GM23248 (cell line): Measurements from ENCODE around the gene CD68. TPM values are rescaled to one million over a fixed set of nuclear protein-coding genes. Genes with fewer than 3 reads are reported as not detected.
A peak's percentile ranks its signal among the peaks of the same experiment; 100 is the strongest.

Experiments
- DNase-seq: peaks from one replicate; pipeline ENCODE4 v3.0.0-alpha.2; 2015
- H2AFZ ChIP-seq: fragments of 200-600 bp; sonication (generic); 2 replicates; pipeline ENCODE4 v1.6.1; 2016; ENCODE audit warnings: antibody characterized with exemption
- H3F3A ChIP-seq: fragments of 200-600 bp; sonication (generic); 2 replicates; pipeline ENCODE4 v1.6.1; 2016; ENCODE audit warnings: mild to moderate bottlenecking, antibody characterized with exemption, mixed run types; ENCODE audit not compliant: insufficient read depth
- H3K27ac ChIP-seq: fragments of 200-600 bp; sonication (generic); 2 replicates; pipeline ENCODE4 v1.5.1; 2016; ENCODE audit warnings: mild to moderate bottlenecking
- H3K27me3 ChIP-seq: fragments of 200-600 bp; sonication (generic); replicated peaks from 2 replicates; pipeline ENCODE4 v1.6.1; 2016; ENCODE audit warnings: mild to moderate bottlenecking; ENCODE audit not compliant: insufficient read depth
- H3K36me3 ChIP-seq: fragments of 200-600 bp; sonication (generic); 2 replicates; pipeline ENCODE4 v1.6.1; 2016; ENCODE audit warnings: low read depth, mild to moderate bottlenecking
- H3K4me1 ChIP-seq: fragments of 200-600 bp; sonication (generic); 2 replicates; pipeline ENCODE4 v1.6.1; 2016; ENCODE audit warnings: mild to moderate bottlenecking; ENCODE audit not compliant: insufficient read depth
- H3K4me2 ChIP-seq: fragments of 200-600 bp; sonication (generic); one replicate; pipeline ENCODE4 v1.6.1; 2016; ENCODE audit warnings: mild to moderate bottlenecking; ENCODE audit not compliant: unreplicated experiment
- H3K4me3 ChIP-seq: fragments of 200-600 bp; sonication (generic); 2 replicates; pipeline ENCODE4 v1.5.1; 2016; ENCODE audit warnings: mild to moderate bottlenecking
- H3K79me2 ChIP-seq: fragments of 200-600 bp; sonication (generic); 2 replicates; pipeline ENCODE4 v1.6.1; 2016; ENCODE audit warnings: mild to moderate bottlenecking; ENCODE audit not compliant: insufficient read depth
- H3K9ac ChIP-seq: fragments of 200-600 bp; sonication (generic); 2 replicates; pipeline ENCODE4 v1.6.1; 2016; ENCODE audit warnings: mild to moderate bottlenecking
- H3K9me2 ChIP-seq: fragments of 200-600 bp; sonication (generic); 2 replicates; pipeline ENCODE4 v1.6.1; 2016; ENCODE audit warnings: mixed run types, mild to moderate bottlenecking, moderate library complexity; ENCODE audit not compliant: insufficient read depth
- H3K9me3 ChIP-seq: fragments of 200-600 bp; sonication (generic); one replicate; pipeline ENCODE4 v1.6.1; 2017; ENCODE audit warnings: low read depth
- H4K20me1 ChIP-seq: fragments of 200-600 bp; sonication (generic); 2 replicates; pipeline ENCODE4 v1.6.0; 2016; ENCODE audit not compliant: insufficient read depth
- EZH2 ChIP-seq: fragments of 200-600 bp; sonication (generic); IDR thresholded peaks from 2 replicates; pipeline ENCODE4 v1.6.1; 2018; ENCODE audit warnings: antibody characterized with exemption, mild to moderate bottlenecking; ENCODE audit not compliant: insufficient read depth, poor library complexity, severe bottlenecking
- EZH2phosphoT487 ChIP-seq: fragments of 200-600 bp; sonication (generic); IDR thresholded peaks from 2 replicates; pipeline ENCODE4 v1.6.1; 2018; ENCODE audit warnings: antibody characterized with exemption, moderate library complexity, mild to moderate bottlenecking, low read depth; ENCODE audit not compliant: insufficient read depth
- WGBS, 2 experiments: methylation state at CpG; one replicate each; pipeline ENCODE4 v1.1.6; 2015 to 2017; ENCODE audit warnings: low lambda C conversion rate in 2 of 2, low coverage in 1 of 2; ENCODE audit errors: missing lambda C conversion rate in 2 of 2; 5-methylcytosine and 5-hydroxymethylcytosine counted together
- in situ Hi-C: fragments of 300-500 bp; cut with MboI; formaldehyde crosslinking; loops from 2 replicates; pipeline ENCODE4 v1.15.0; 2020
- polyA plus RNA-seq: library from polyadenylated mRNA; unstranded; fragments of >200 nt; fragmentation: Nextera tagmentation; extraction: Ambion mirVana; gene quantifications from 2 replicates; pipeline ENCODE4 v1.2.1, GENCODE V29; 2016
- total RNA-seq: library from RNA; depleted of rRNA; stranded (reverse); fragments of >200 nt; shearing (Covaris generic); gene quantifications from 2 replicates; pipeline ENCODE4 v1.2.3, GENCODE V29; 2014

CD68 gene
- total and polyA plus RNA-seq, 2 experiments from 2014 or later: 55.0 to 84.5 TPM

DNA sequence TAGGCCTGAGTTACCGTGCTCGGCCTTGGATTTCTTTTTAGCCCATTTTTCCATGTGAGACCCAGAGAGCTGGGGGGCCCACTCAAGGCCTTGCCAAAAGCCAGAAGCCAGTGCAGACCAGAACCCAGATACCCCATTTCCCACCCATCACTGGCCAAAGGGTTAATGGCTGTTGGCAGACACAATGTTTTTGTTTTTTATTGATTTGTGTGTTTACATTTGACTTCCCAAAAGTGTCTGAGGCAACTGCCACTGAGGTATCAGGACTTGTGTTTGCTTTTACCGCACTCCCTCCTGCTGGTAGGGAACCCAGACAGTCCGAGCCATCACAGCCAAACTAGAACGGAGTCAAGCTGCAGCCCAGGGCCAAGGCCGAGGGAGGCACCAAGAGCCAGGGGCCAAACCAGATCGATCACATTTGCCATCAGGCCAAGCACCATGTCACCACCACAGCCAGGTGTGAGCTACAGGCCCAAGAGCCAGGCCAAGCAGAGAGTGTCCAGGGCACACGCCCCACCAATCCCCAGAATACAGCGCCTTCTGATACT is 38.3 kb upstream of the CD68 start:
- Histone ChIP-seq H3K4me3 (no peak overlapping the region), H3K79me2 (no peaks in the 10 kb centered on the region), H3K27ac (no peak overlapping the region), H3F3A (no peaks in the 10 kb centered on the region), H3K9me3 (no peaks in the 10 kb centered on the region), H2AFZ (no peak overlapping the region), H3K9me2 (no peaks in the 10 kb centered on the region), H4K20me1 (no peaks in the 10 kb centered on the region), H3K36me3 (no peaks in the 10 kb centered on the region), H3K4me1 (no peaks in the 10 kb centered on the region), H3K9ac (no peak overlapping the region), H3K27me3 (no peaks in the 10 kb centered on the region), H3K4me2 (no peak overlapping the region)
- WGBS, 2 experiments: 82 to 86% methylated on average over 9 of the region's 9 CpGs
- no peak for TF ChIP-seq EZH2phosphoT487
- DNase-seq: no peak
- in situ Hi-C loops: no loop called here

DNA sequence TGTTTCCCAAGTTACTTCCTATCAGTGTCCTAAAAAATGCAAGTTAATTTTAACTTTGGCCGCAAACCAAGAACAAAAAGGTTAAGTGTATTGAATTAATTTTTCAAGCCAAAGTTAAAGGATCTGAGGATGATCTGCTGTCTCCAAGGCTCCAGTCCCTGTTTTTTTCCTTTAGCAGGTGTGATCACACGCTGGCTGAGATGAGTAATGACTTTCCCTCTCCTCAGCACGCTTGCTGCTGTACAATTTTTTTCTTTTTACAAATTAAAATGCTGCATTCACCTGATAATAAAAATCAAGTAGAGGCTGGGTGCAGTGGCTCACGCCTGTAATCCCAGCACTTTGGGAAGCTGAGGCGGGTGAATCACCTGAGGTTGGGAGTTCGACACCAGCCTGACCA is 34.5 kb upstream of the CD68 start:
- Histone ChIP-seq H3F3A (0 out of 2 replicates have a peak, but pooled peaks cover 1% of the 10 kb centered on the region), H3K9me2 (no peaks in the 10 kb centered on the region), H3K9me3 (no peaks in the 10 kb centered on the region), H3K79me2 (no peaks in the 10 kb centered on the region), H3K9ac (no peak overlapping the region), H3K36me3 (no peaks in the 10 kb centered on the region), H2AFZ (no peak overlapping the region), H3K4me1 (no peaks in the 10 kb centered on the region), H3K27ac (no peak overlapping the region), H3K4me2 (no peak overlapping the region), H3K27me3 (no peaks in the 10 kb centered on the region), H4K20me1 (no peaks in the 10 kb centered on the region), H3K4me3 (no peak overlapping the region)
- in situ Hi-C loops: no loop called here
- TF ChIP-seq EZH2: no peak
- TF ChIP-seq EZH2phosphoT487: no peak
- 64 to 66% methylated on average over 6 of the region's 6 CpGs for WGBS, 2 experiments
- DNase-seq: no peak

DNA sequence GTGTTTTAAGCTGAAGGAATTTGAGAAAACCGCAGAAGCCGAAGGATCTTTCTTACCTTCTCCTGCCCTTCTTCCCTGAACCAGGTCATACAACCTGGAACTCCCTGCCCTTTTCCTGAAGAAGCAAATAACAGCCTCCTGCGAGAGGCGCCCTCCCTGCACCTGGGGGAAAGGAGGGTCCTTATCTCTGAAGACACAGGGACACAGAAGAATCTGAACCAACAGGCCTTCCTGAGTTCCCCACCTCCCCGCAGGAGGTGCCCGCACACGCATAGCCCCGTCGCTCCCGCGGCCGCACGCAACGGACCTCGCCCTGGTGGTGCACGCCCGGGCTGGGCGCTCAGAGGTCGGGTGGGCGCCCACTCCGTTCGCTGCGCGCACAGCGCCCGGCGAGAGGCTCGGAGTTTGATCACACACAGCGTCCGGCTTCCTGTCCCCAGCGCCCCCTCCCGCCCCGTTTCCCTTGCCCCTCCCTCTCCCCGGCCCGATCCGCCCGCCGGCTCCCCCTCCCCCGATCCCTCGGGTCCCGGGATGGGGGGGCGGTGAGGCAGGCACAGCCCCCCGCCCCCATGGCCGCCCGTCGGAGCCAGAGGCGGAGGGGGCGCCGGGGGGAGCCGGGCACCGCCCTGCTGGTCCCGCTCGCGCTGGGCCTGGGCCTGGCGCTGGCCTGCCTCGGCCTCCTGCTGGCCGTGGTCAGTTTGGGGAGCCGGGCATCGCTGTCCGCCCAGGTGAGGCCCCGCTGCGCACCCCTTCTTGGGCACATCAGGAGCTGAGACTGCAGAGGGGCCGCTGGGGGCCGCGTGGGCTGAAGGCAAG is 30.6 kb upstream of the CD68 start, which contains the start of gene TNFSF12:
TNFSF12 (plus strand) TSS at position 474 of the 816 bp plus-strand sequence; CDS start at position 570, 96 bp downstream.
- Histone ChIP-seq H3K79me2 (no peaks in the 10 kb centered on the region), H3K36me3 (no peaks in the 10 kb centered on the region), H2AFZ (peak within 1 kb of the TSS; percentile 87), H3F3A (0 out of 2 replicates have a peak, but pooled peaks cover 5% of the 10 kb centered on the region), H3K9ac (peak within 1 kb of the TSS; percentile 81), H3K27me3 (no peaks in the 10 kb centered on the region), H3K27ac (no peak within 1 kb of the TSS), H3K4me1 (no peaks in the 10 kb centered on the region), H4K20me1 (no peaks in the 10 kb centered on the region), H3K9me2 (no peaks in the 10 kb centered on the region), H3K4me3 (peak within 1 kb of the TSS; percentile 79), H3K9me3 (no peaks in the 10 kb centered on the region), H3K4me2 (peak within 1 kb of the TSS; percentile 76)
- TF ChIP-seq EZH2phosphoT487: no peak
- no peak for TF ChIP-seq EZH2
- WGBS, 2 experiments: 1 to 2% methylated on average over 23 to 52 of the region's 65 CpGs
- in situ Hi-C loops: no loop called here
- peak; percentile 66 for DNase-seq

DNA sequence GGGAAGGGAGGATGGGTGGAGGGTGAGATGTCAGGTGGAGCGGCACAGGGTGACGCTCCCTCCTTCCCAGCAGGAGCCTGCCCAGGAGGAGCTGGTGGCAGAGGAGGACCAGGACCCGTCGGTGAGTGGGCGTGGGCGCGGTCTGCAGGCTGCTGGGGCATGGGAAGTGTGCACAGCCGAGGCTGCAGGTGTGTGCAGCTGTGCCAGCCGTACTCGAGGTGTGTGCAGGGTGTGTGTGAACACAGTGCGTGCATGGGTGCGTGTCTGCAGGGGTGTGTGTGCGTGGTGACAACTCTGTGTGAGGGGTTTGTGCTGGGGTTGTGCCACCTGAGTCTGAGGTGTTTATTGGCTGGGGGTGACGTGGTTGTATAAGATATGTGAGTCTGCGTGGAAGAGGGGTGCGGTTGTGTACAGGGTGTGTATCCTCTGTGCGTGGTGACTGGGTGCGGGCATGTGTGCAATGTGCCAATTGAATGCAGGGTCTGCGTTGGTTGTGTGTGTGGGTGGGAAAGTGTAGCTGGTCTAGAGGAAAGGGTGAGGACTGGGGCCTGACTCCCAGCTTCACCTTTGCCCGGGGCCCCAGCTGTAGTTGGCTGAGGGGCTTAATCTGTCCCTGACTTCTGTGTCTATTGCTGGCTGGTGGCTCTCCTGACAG is 29.9 kb upstream of the CD68 start:
- DNase-seq: peak; percentile 52
- TF ChIP-seq EZH2 (no peak), EZH2phosphoT487 (no peak)
- H3K4me1 ChIP-seq: no peaks in the 10 kb centered on the region
- peak overlapping the region; percentile 87 for H2AFZ ChIP-seq
- H3K36me3 ChIP-seq: no peaks in the 10 kb centered on the region
- peak overlapping the region; percentile 79 for H3K4me3 ChIP-seq
- H3K27ac ChIP-seq: no peak overlapping the region
- in situ Hi-C loops: no loop called here
- no peaks in the 10 kb centered on the region for H3K79me2 ChIP-seq
- H3K9me3 ChIP-seq: no peaks in the 10 kb centered on the region
- H3K9ac ChIP-seq: peak overlapping the region; percentile 81
- WGBS, 2 experiments: 25 to 26% methylated on average over 20 of the region's 20 CpGs
- no peaks in the 10 kb centered on the region for H3K9me2 ChIP-seq
- H3F3A ChIP-seq: 0 out of 2 replicates have a peak, but pooled peaks cover 5% of the 10 kb centered on the region
- H3K27me3 ChIP-seq: no peaks in the 10 kb centered on the region
- peak overlapping the region; percentile 76 for H3K4me2 ChIP-seq
- no peaks in the 10 kb centered on the region for H4K20me1 ChIP-seq
